Breast epithelium (tissue), 4 donors: ENCODE measurements around the gene PER3. TPM values are rescaled to one million over a fixed set of nuclear protein-coding genes. Genes with fewer than 3 reads are reported as not detected.

Experiments
- DNase-seq, 2 donors: peaks; one replicate each; pipeline ENCODE4 v3.0.0-alpha.2; 2019; ENCODE audit warnings: low spot score in 2 of 2
- H3K27ac ChIP-seq, 2 donors: fragments of 200-600 bp; sonication (generic) in 1 of 2; one replicate each; pipeline ENCODE4 v1.5.1; 2016 to 2019; ENCODE audit warnings: mild to moderate bottlenecking in 1 of 2
- H3K27me3 ChIP-seq, 2 donors: fragments of 200-600 bp; sonication (generic) in 1 of 2; one replicate each; pipeline versions ENCODE4 v1.5.1 to v1.6.0; 2017 to 2019; ENCODE audit warnings: control low read depth in 1 of 2, mild to moderate bottlenecking in 1 of 2
- H3K36me3 ChIP-seq: fragments of 200-600 bp; one replicate; pipeline ENCODE4 v1.5.1; 2019
- H3K4me1 ChIP-seq, 2 donors: fragments of 200-600 bp; sonication (generic); one replicate each; pipeline ENCODE4 v1.5.1; 2016 to 2019; ENCODE audit warnings: control low read depth in 1 of 2
- H3K4me3 ChIP-seq, 3 donors: fragments of 200-600 bp; sonication (generic); 1 replicate in 2 of 3; 2 replicates in 1 of 3; pipeline ENCODE4 v1.5.1; 2016 to 2019; ENCODE audit warnings: mild to moderate bottlenecking in 3 of 3, moderate library complexity in 2 of 3
- H3K9me3 ChIP-seq, 2 donors: fragments of 200-600 bp; sonication (generic) in 1 of 2; one replicate each; pipeline ENCODE4 v1.5.1; 2016 to 2019; ENCODE audit warnings: control low read depth in 1 of 2
- POLR2A ChIP-seq: fragments of 450-650 bp; IDR thresholded peaks from one replicate; pipeline ENCODE4 v1.6.1; 2016; ENCODE audit warnings: antibody characterized with exemption, mild to moderate bottlenecking, moderate library complexity
- POLR2AphosphoS5 ChIP-seq, 3 donors: sonication (generic); formaldehyde crosslinking; IDR thresholded peaks; one replicate each; pipeline ENCODE4 v1.6.1; 2017; ENCODE audit warnings: antibody characterized with exemption in 3 of 3
- intact Hi-C: fragments of 100-400 bp; cut with DNase I; formaldehyde crosslinking; loops from one replicate; pipeline ENCODE4 v1.15.1; 2023; ENCODE audit warnings: low total_unique reads
- total RNA-seq, 3 donors: library from RNA; depleted of rRNA; stranded (reverse); fragments of >200 nt; gene quantifications; one replicate each; pipeline ENCODE4 v1.1.0, GENCODE V29; 2016
- TF ChIP-seq, protein P1 (sequence below), 3 donors: fragments of 450-650 bp; IDR thresholded peaks; one replicate each; pipeline ENCODE4 v1.5.1; 2016 to 2017; ENCODE audit warnings: antibody characterized with exemption in 3 of 3, mild to moderate bottlenecking in 3 of 3, moderate library complexity in 3 of 3

The PER3 gene
- total RNA-seq, 3 donors from 2014 or later = 15.4 to 22.9 (median 16.0) TPM

DNA sequence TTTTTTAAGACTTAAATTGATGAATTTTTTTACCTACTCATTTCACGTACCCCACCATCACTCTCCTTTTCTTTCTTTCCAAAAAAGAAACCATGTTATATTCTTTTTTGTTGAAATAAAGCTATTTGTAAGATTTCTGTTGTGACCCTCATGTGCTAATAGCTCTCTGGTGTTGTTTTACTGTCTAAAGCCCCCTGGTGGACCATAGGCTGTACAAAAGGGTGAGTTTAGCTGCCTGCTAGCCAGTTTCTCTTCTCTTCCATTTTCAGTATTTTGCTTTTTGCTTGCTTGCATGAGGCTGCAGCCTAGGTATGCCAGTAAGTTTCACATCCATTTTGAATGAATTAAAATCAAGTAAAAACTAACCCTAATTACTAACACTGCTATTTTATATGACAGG lies 28.6 kb upstream of the PER3 start:
- intact Hi-C loops = no loop called here
- Histone ChIP-seq H3K4me1 (no peaks in the 10 kb centered on the region), H3K36me3 (no peaks in the 10 kb centered on the region), H3K27ac (no peak overlapping the region), H3K4me3 (no peak overlapping the region), H3K9me3 (no peaks in the 10 kb centered on the region), H3K27me3 (no peaks in the 10 kb centered on the region)
- TF ChIP-seq, protein P1, sequence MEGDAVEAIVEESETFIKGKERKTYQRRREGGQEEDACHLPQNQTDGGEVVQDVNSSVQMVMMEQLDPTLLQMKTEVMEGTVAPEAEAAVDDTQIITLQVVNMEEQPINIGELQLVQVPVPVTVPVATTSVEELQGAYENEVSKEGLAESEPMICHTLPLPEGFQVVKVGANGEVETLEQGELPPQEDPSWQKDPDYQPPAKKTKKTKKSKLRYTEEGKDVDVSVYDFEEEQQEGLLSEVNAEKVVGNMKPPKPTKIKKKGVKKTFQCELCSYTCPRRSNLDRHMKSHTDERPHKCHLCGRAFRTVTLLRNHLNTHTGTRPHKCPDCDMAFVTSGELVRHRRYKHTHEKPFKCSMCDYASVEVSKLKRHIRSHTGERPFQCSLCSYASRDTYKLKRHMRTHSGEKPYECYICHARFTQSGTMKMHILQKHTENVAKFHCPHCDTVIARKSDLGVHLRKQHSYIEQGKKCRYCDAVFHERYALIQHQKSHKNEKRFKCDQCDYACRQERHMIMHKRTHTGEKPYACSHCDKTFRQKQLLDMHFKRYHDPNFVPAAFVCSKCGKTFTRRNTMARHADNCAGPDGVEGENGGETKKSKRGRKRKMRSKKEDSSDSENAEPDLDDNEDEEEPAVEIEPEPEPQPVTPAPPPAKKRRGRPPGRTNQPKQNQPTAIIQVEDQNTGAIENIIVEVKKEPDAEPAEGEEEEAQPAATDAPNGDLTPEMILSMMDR (IDR thresholded peaks at IDR 0.05) = no peak
- TF ChIP-seq POLR2A (no peak), POLR2AphosphoS5 (IDR thresholded peaks at IDR 0.05) (no peak)
- DNase-seq = no peak

GRCh38 chr1:7760245-7760644 lies 23.8 kb upstream of the PER3 start:
- no peaks in the 10 kb centered on the region for H3K9me3 ChIP-seq
- H3K27ac ChIP-seq = peak overlapping the region in 1 of 2 donors; percentile 1
- no peaks in the 10 kb centered on the region for H3K27me3 ChIP-seq
- TF ChIP-seq POLR2A (no peak), POLR2AphosphoS5 (IDR thresholded peaks at IDR 0.05) (no peak)
- TF ChIP-seq, protein P1 (IDR thresholded peaks at IDR 0.05) = no peak
- intact Hi-C loops = no loop called here
- H3K4me3 ChIP-seq = no peak overlapping the region
- no peak for DNase-seq
- no peaks in the 10 kb centered on the region for H3K4me1 ChIP-seq
- H3K36me3 ChIP-seq = no peaks in the 10 kb centered on the region

DNA sequence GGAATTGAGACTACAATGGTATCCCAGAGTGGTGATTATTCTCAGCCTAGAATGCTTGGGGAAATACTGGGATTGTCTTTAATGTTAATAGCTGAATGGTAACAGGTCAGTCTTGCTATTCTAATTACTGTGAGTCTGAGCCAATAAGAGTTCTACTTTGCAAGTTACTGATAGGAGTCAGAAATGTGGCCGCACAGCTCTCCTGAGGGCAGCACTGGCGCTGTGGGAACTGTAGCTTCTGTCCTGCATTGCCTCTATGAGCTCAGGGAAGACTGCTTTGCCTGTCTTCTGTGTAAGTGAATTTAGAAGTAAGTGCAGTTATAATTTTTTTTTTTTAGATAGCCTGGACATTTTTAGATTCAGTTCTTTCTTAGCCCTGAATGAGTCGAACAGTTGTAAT lies 23.0 kb upstream of the PER3 start:
- Histone ChIP-seq H3K36me3 (no peaks in the 10 kb centered on the region), H3K27ac (no peak overlapping the region), H3K9me3 (no peaks in the 10 kb centered on the region), H3K27me3 (no peaks in the 10 kb centered on the region), H3K4me3 (no peak overlapping the region), H3K4me1 (no peaks in the 10 kb centered on the region)
- TF ChIP-seq POLR2A (no peak), POLR2AphosphoS5 (IDR thresholded peaks at IDR 0.05) (no peak)
- TF ChIP-seq, protein P1 (IDR thresholded peaks at IDR 0.05) = no peak
- intact Hi-C loops = no loop called here
- DNase-seq = no peak

- H3K27me3 ChIP-seq = no peaks in the 10 kb centered on the region
- intact Hi-C loops = no loop called here
These were observed 16.9 kb upstream of the PER3 start for GRCh38 chr1:7767176-7767575.

DNA sequence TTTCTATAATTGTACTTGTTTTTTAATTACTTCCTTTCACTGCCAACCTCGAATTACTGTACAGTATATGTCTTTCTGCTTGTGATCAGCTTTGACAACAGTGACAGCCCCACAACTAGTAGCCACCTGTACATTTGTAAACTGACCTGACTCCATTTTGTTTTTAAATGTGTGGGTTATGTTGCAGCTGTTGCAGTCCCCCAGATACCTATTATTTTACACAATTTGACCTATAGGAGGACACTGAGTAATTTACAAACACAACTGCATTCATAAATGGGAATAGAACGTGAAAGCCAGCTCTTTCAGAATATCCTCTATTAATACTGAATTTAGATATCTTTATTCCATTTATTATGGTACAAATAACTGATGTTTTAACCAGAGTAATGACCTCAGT lies 15.5 kb upstream of the PER3 start:
- Histone ChIP-seq H3K4me1 (peaks cover 0 to 15% of the 10 kb centered on the region in 2 donors), H3K27ac (no peak overlapping the region), H3K27me3 (no peaks in the 10 kb centered on the region), H3K9me3 (no peaks in the 10 kb centered on the region), H3K4me3 (no peak overlapping the region), H3K36me3 (no peaks in the 10 kb centered on the region)
- intact Hi-C loops = no loop called here
- TF ChIP-seq POLR2AphosphoS5 (IDR thresholded peaks at IDR 0.05) (no peak), POLR2A (no peak)
- TF ChIP-seq, protein P1 (IDR thresholded peaks at IDR 0.05) = no peak
- no peak for DNase-seq

More at GRCh38 chr1:7767176-7767575, 16.9 kb upstream of the PER3 start:
- no peaks in the 10 kb centered on the region for H3K36me3 ChIP-seq
- no peak overlapping the region for H3K27ac ChIP-seq
- no peak overlapping the region for H3K4me3 ChIP-seq
- TF ChIP-seq, protein P1 (IDR thresholded peaks at IDR 0.05) = no peak
- TF ChIP-seq POLR2AphosphoS5 (IDR thresholded peaks at IDR 0.05) (no peak), POLR2A (no peak)
- no peak for DNase-seq
- H3K9me3 ChIP-seq = no peaks in the 10 kb centered on the region
- H3K4me1 ChIP-seq = peaks cover 0 to 3% of the 10 kb centered on the region in 2 donors
